Muscle of leg (tissue), 16 donors: ENCODE data around the gene RAB18. TPM values are rescaled to one million over a fixed set of nuclear protein-coding genes. Genes with fewer than 3 reads are reported as not detected.
A peak's percentile ranks its signal among the peaks of the same experiment; 100 is the strongest.
"Not testable (repeated sequence)": the region's sequence is repeated elsewhere in the genome, so short reads cannot be mapped to it uniquely, and the experiment has no call there.

Experiments
- DNase-seq: peaks from one replicate; pipeline ENCODE4 v3.0.0; 2013
- H3K27ac ChIP-seq: one replicate; pipeline ENCODE4 v1.5.1; 2013; ENCODE audit warnings: mild to moderate bottlenecking, low read length, control low read depth
- H3K27me3 ChIP-seq: one replicate; pipeline ENCODE4 v1.6.1; 2013; ENCODE audit warnings: low read length; ENCODE audit not compliant: control insufficient read depth, insufficient read depth
- H3K36me3 ChIP-seq: one replicate; pipeline ENCODE4 v1.6.1; 2013; ENCODE audit warnings: low read length; ENCODE audit not compliant: control insufficient read depth, insufficient read depth
- H3K4me1 ChIP-seq: one replicate; pipeline ENCODE4 v1.6.1; 2013; ENCODE audit warnings: low read length; ENCODE audit not compliant: control insufficient read depth, insufficient read depth
- H3K4me3 ChIP-seq: one replicate; pipeline ENCODE4 v1.5.1; 2013; ENCODE audit warnings: low read length, control low read depth
- H3K9me3 ChIP-seq: replicated peaks from 2 replicates; pipeline ENCODE4 v1.6.1; 2013; ENCODE audit warnings: low read depth, low read length; ENCODE audit not compliant: control insufficient read depth
- WGBS: methylation state at CpG from one replicate; pipeline ENCODE4 v1.1.5; 2013; ENCODE audit warnings: missing lambda C conversion rate; ENCODE audit not compliant: insufficient coverage; 5-methylcytosine and 5-hydroxymethylcytosine counted together
- long read RNA-seq, 11 donors: transcript quantifications; one replicate each; lab custom pipeline, GENCODE V29; 2026
- polyA plus RNA-seq, 8 donors: library from polyadenylated mRNA; unstranded; fragments of 120-200 nt; gene quantifications; one replicate each; pipeline versions ENCODE4 v1.2.1 to v1.2.3, GENCODE V29; 2013; ENCODE audit warnings: inconsistent platforms in 1 of 8, low replicate concordance in 1 of 8; ENCODE audit not compliant: insufficient read length in 8 of 8, insufficient read depth in 1 of 8
- total RNA-seq: library from RNA; stranded (reverse); fragments of 120-200 nt; gene quantifications from one replicate; pipeline ENCODE4 v1.2.4, GENCODE V29; 2013

The RAB18 gene
- total RNA-seq (75.6 TPM), polyA plus RNA-seq (100 to 1,000 TPM in 4 of 8 donors, 10 to 100 TPM in 4; 82.9 to 112 (median 98.7) TPM)
- long read RNA-seq, donor 1, full-length matches to known transcripts, result 12 of 12 reads
- long read RNA-seq, donor 1, partial matches to known transcripts, result 0 of 12 reads
- long read RNA-seq, donor 1, other reads (novel, unspliced or antisense), result 0 of 12 reads
- long read RNA-seq, donor 2, full-length matches to known transcripts, result 3 of 3 reads
- long read RNA-seq, donor 2, partial matches to known transcripts, result 0 of 3 reads
- long read RNA-seq, donor 2, other reads (novel, unspliced or antisense), result 0 of 3 reads
- long read RNA-seq, donor 3, full-length matches to known transcripts, result 35 of 48 reads
- long read RNA-seq, donor 3, partial matches to known transcripts, result 13 of 48 reads
- long read RNA-seq, donor 3, other reads (novel, unspliced or antisense), result 0 of 48 reads
- long read RNA-seq, donor 4, full-length matches to known transcripts, result 11 of 11 reads
- long read RNA-seq, donor 4, partial matches to known transcripts, result 0 of 11 reads
- long read RNA-seq, donor 4, other reads (novel, unspliced or antisense), result 0 of 11 reads
- long read RNA-seq, donor 5, full-length matches to known transcripts, result 60 of 79 reads
- long read RNA-seq, donor 5, partial matches to known transcripts, result 19 of 79 reads
- long read RNA-seq, donor 5, other reads (novel, unspliced or antisense), result 0 of 79 reads
- long read RNA-seq, donor 6, full-length matches to known transcripts, result 51 of 68 reads
- long read RNA-seq, donor 6, partial matches to known transcripts, result 17 of 68 reads
- long read RNA-seq, donor 6, other reads (novel, unspliced or antisense), result 0 of 68 reads
- long read RNA-seq, donor 7, full-length matches to known transcripts, result 40 of 52 reads
- long read RNA-seq, donor 7, partial matches to known transcripts, result 12 of 52 reads
- long read RNA-seq, donor 7, other reads (novel, unspliced or antisense), result 0 of 52 reads
- long read RNA-seq, donor 8, full-length matches to known transcripts, result 27 of 34 reads
- long read RNA-seq, donor 8, partial matches to known transcripts, result 7 of 34 reads
- long read RNA-seq, donor 8, other reads (novel, unspliced or antisense), result 0 of 34 reads
- long read RNA-seq, donor 9, full-length matches to known transcripts, result 26 of 44 reads
- long read RNA-seq, donor 9, partial matches to known transcripts, result 18 of 44 reads
- long read RNA-seq, donor 9, other reads (novel, unspliced or antisense), result 0 of 44 reads
- long read RNA-seq, donor 10, full-length matches to known transcripts, result 38 of 44 reads
- long read RNA-seq, donor 10, partial matches to known transcripts, result 6 of 44 reads
- long read RNA-seq, donor 10, other reads (novel, unspliced or antisense), result 0 of 44 reads
- long read RNA-seq, donor 11, full-length matches to known transcripts, result 26 of 35 reads
- long read RNA-seq, donor 11, partial matches to known transcripts, result 9 of 35 reads
- long read RNA-seq, donor 11, other reads (novel, unspliced or antisense), result 0 of 35 reads

- Histone ChIP-seq H3K4me1 (peaks cover 11% of the 10 kb centered on the region), H3K27me3 (no peaks in the 10 kb centered on the region), H3K36me3 (peaks cover 2% of the 10 kb centered on the region), H3K27ac (peak within 1 kb of the TSS; percentile 97), H3K4me3 (peak within 1 kb of the TSS; percentile 83), H3K9me3 (no peaks in the 10 kb centered on the region)
- under 1% methylated on average over 71 of the region's 71 CpGs for WGBS
- peak; percentile 100 for DNase-seq
Measured at GRCh38 chr10:27504007-27504807, at the start of gene RAB18. RAB18 (plus strand) TSS chr10:27504304; CDS start chr10:27504370, 66 bp downstream.

GRCh38 chr10:27454837-27455236 lies 49.3 kb upstream of the RAB18 start:
- no peaks in the 10 kb centered on the region for H3K4me1 ChIP-seq
- no peaks in the 10 kb centered on the region for H3K9me3 ChIP-seq
- no peaks in the 10 kb centered on the region for H3K27me3 ChIP-seq
- H3K27ac ChIP-seq, result no peak overlapping the region
- WGBS, result no CpG with 5 or more reads among the region's 3 CpGs
- no peaks in the 10 kb centered on the region for H3K36me3 ChIP-seq
- no peak for DNase-seq
- H3K4me3 ChIP-seq, result no peak overlapping the region

DNA sequence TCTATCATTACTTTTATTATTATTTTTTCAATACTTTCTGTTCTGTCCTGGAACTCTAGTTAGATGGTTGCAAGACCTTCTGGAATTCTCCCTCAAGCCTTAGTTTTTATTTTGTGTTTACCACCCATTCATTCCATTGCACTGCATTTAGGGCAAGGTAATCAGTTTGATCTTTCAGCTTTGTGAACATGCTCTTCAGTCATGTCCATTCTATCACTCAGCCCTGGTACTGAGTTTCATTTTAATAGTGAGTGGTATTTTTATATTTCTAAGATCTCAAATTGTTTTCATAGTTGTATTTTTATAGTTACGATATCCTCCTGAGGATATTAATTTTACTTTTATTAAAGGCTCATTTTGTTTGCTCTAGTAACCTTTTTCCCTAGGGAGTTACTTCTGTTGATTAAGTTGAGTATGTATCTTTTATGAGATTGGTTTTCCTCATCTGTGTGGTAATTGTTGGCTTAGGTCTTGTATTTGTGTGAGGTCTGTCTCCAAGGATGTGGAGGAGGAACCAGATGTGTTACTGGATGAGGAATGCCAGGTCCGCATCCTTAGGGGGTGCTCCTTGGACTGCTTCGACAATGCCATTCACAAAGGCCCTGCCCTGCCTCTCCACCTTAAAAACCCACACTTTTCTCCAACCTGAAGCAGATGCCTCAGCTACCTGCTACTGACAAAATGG lies 46.7 kb upstream of the RAB18 start:
- no peaks in the 10 kb centered on the region for H3K9me3 ChIP-seq
- H3K36me3 ChIP-seq, result no peaks in the 10 kb centered on the region
- H3K4me3 ChIP-seq, result no peak overlapping the region
- DNase-seq, result no peak
- no CpG with 5 or more reads among the region's 3 CpGs for WGBS
- no peaks in the 10 kb centered on the region for H3K27me3 ChIP-seq
- H3K4me1 ChIP-seq, result no peaks in the 10 kb centered on the region
- no peak overlapping the region for H3K27ac ChIP-seq

DNA sequence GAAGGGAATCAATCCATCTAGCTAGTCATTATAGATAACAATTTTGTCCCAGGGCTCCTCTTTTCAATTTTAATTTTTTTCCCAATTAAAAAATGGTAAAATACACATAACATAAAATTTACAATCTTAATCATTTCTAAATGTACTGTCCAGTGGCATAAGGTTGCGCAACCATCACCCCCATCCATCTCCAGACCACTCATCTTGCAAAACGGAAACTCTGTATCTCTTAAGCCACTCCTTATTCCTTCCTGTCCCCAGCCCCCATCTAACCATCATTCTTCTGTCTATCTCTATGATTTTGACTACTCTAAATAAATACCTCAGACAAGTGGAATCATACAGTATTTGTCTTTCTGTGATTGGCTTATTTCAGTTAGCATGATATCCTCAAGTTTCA lies 46.1 kb upstream of the RAB18 start:
- Histone ChIP-seq H3K36me3 (no peaks in the 10 kb centered on the region), H3K27me3 (no peaks in the 10 kb centered on the region), H3K27ac (no peak overlapping the region), H3K9me3 (no peaks in the 10 kb centered on the region), H3K4me1 (no peaks in the 10 kb centered on the region), H3K4me3 (no peak overlapping the region)
- 74% methylated on average over 2 of the region's 2 CpGs for WGBS
- no peak for DNase-seq

- no peaks in the 10 kb centered on the region for H3K4me1 ChIP-seq
- no peaks in the 10 kb centered on the region for H3K9me3 ChIP-seq
- H3K4me3 ChIP-seq, result no peak overlapping the region
- no peak for DNase-seq
- no peaks in the 10 kb centered on the region for H3K36me3 ChIP-seq
- no peak overlapping the region for H3K27ac ChIP-seq
- WGBS, result no CpG with 5 or more reads among the region's 1 CpG
- H3K27me3 ChIP-seq, result no peaks in the 10 kb centered on the region
Measured at GRCh38 chr10:27461312-27461711, 42.8 kb upstream of the RAB18 start.

DNA sequence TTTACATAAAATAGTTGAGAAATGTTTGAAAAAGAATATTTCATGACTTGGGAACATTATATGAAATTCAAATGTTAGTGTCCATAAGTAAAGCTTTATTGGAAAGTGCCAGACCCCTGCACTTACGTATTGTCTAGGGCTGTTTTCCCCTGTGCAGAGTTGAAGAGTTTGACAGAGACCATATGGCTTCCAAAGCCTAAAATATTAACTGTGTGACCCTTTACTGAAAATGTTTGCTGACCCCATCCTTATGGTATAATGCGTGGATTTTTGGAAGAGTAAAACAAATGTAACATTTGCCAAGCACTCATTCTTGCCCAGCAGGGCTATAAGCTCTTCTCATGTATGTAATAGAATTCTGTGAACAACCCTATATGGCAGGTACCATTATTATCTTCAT lies 40.1 kb upstream of the RAB18 start:
- Histone ChIP-seq H3K27ac (no peak overlapping the region), H3K27me3 (no peaks in the 10 kb centered on the region), H3K4me1 (no peaks in the 10 kb centered on the region), H3K9me3 (no peaks in the 10 kb centered on the region), H3K36me3 (no peaks in the 10 kb centered on the region), H3K4me3 (no peak overlapping the region)
- WGBS, result no CpG with 5 or more reads among the region's 2 CpGs
- DNase-seq, result no peak

DNA sequence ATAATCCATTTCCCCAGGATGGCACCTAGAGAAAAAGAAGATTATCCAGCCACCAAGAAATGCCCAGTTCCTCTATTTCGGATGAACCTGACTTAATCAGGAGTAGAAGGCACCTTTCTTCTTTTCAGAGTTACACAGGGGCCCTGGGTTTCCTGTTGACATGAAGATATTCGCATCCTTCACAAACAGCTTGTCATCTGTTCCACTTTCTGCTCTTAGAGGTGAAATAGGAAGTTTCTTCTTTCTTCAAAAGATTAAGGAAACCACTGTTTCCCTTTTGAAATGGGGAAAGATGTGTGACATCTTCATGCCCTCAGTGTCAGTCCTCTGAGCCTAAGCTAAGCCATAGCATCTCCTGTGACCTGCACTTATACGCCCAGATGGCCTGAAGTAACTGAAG lies 39.1 kb upstream of the RAB18 start:
- H3K27ac ChIP-seq, result no peak overlapping the region
- H3K4me3 ChIP-seq, result no peak overlapping the region
- no CpG with 5 or more reads among the region's 3 CpGs for WGBS
- DNase-seq, result no peak
- no peaks in the 10 kb centered on the region for H3K9me3 ChIP-seq
- no peaks in the 10 kb centered on the region for H3K27me3 ChIP-seq
- no peaks in the 10 kb centered on the region for H3K36me3 ChIP-seq
- no peaks in the 10 kb centered on the region for H3K4me1 ChIP-seq

DNA sequence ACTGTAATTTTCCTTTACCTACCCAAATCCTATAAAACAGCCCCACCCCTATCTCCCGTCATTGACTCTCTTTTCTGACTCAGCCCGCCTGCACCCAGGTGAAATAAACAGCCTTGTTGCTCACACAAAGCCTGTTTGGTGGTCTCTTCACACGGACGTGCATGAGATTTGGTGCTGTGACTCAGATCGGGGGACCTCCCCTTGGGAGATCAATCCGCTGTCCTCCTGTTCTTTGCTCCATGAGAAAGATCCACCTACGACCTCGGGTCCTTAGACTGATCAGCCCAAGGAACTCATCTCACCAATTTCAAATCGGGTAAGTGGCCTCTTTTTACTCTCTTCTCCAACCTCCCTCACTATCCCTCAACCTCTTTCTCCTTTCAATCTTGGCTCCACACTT lies 38.5 kb upstream of the RAB18 start:
- 82% methylated on average over 8 of the region's 9 CpGs for WGBS
- not testable (repeated sequence) for H3K27ac ChIP-seq

More for the DNA sequence above, 38.5 kb upstream of the RAB18 start:
- H3K36me3 ChIP-seq, H3K9me3 ChIP-seq, H3K4me1 ChIP-seq, H3K27me3 ChIP-seq, DNase-seq, H3K4me3 ChIP-seq: not testable (repeated sequence)
